Right lobe of liver (tissue), 4 donors: Measurements from ENCODE around the gene ACTR3C.

Experiments
- POLR2A ChIP-seq: fragments of 450-650 bp; IDR thresholded peaks from one replicate; pipeline ENCODE4 v1.6.1; 2017; ENCODE audit warnings: antibody characterized with exemption, mild to moderate bottlenecking
- TF ChIP-seq, protein P1 (sequence below), 4 donors: fragments of 200-600 bp in 3 of 4; fragments of 450-650 bp in 1 of 4; IDR thresholded peaks; one replicate each; pipeline versions ENCODE4 v1.5.1 to v1.8.0; 2016 to 2022; ENCODE audit warnings: antibody characterized with exemption in 4 of 4, mild to moderate bottlenecking in 2 of 4
- donor health status: DM: no; HTN: no; CAD: no.
- donor health status: DM: no; HTN: no; CAD: no.
- donor health status: DM: no; HTN: yes; CAD: no.

DNA sequence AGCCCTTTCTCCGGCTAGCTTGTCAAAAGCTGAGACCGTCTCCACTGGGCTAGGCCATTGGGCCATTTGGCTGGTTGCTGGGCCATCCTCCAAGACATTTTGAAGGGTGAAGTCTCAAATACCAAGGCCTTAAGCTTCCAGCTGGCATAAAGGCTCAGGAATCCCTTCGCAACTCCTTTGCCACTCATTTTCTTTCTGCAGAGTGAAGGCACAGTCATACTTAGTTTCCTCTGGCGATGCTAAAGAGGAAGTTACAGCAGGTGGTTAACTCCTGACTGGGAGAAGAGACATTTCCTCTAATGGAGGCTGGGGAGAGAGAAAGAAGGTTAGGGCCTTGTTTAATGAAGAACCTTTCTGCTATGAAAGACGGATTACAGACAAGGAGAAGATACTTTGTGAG lies 40.5 kb upstream of the ACTR3C start:
- TF ChIP-seq, protein P1, sequence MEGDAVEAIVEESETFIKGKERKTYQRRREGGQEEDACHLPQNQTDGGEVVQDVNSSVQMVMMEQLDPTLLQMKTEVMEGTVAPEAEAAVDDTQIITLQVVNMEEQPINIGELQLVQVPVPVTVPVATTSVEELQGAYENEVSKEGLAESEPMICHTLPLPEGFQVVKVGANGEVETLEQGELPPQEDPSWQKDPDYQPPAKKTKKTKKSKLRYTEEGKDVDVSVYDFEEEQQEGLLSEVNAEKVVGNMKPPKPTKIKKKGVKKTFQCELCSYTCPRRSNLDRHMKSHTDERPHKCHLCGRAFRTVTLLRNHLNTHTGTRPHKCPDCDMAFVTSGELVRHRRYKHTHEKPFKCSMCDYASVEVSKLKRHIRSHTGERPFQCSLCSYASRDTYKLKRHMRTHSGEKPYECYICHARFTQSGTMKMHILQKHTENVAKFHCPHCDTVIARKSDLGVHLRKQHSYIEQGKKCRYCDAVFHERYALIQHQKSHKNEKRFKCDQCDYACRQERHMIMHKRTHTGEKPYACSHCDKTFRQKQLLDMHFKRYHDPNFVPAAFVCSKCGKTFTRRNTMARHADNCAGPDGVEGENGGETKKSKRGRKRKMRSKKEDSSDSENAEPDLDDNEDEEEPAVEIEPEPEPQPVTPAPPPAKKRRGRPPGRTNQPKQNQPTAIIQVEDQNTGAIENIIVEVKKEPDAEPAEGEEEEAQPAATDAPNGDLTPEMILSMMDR (IDR thresholded peaks at IDR 0.05): no peak
- no peak for TF ChIP-seq POLR2A
